CD4-positive, CD25-positive, alpha-beta regulatory T cell (primary cell): Measurements from ENCODE around the gene B9D2. TPM values are rescaled to one million over a fixed set of nuclear protein-coding genes. Genes with fewer than 3 reads are reported as not detected.
"Not testable (repeated sequence)": the region's sequence is repeated elsewhere in the genome, so short reads cannot be mapped to it uniquely, and the experiment has no call there.

Experiments
- ATAC-seq, 2 donors: fragments of 150-1000 bp; cut with Tn5 transposase; one replicate each; pipeline ENCODE4 v1.10.0; 2021; ENCODE audit warnings: low read depth in 2 of 2, moderate number of reproducible peaks in 2 of 2, moderate library complexity in 1 of 2
- DNase-seq, 3 donors: peaks; one replicate each; pipeline versions ENCODE4 v3.0.0 to v3.0.0-alpha.2; 2012 to 2022; ENCODE audit warnings: mixed read lengths in 1 of 3
- H3K27ac ChIP-seq: one replicate; pipeline ENCODE4 v1.7.0; 2013; ENCODE audit warnings: mild to moderate bottlenecking, low read length; ENCODE audit not compliant: insufficient read depth, poor library complexity, severe bottlenecking
- H3K27me3 ChIP-seq: one replicate; pipeline ENCODE4 v1.7.0; 2013; ENCODE audit warnings: low read length; ENCODE audit not compliant: control insufficient read depth, insufficient read depth
- H3K36me3 ChIP-seq: one replicate; pipeline ENCODE4 v1.7.0; 2013; ENCODE audit warnings: mild to moderate bottlenecking, low read length, moderate library complexity; ENCODE audit not compliant: control insufficient read depth, insufficient read depth
- H3K4me1 ChIP-seq: 2 replicates; pipeline ENCODE4 v1.7.0; 2013; ENCODE audit warnings: mild to moderate bottlenecking, low read length; ENCODE audit not compliant: insufficient read depth, control insufficient read depth, poor library complexity, severe bottlenecking
- H3K4me3 ChIP-seq: one replicate; pipeline ENCODE4 v1.7.0; 2013; ENCODE audit warnings: low read depth, mild to moderate bottlenecking, low read length, moderate library complexity
- H3K9me3 ChIP-seq, 2 experiments: 1 replicate in 1 of 2; 2 replicates in 1 of 2; pipeline ENCODE4 v1.7.0; 2013; ENCODE audit warnings: low read length in 2 of 2, mild to moderate bottlenecking in 1 of 2, moderate library complexity in 1 of 2; ENCODE audit not compliant: control insufficient read depth in 2 of 2
- H3K27ac Mint-ChIP-seq, 3 donors: one replicate each; pipeline ENCODE4 v1.8.0; 2020 to 2022; ENCODE audit warnings: mild to moderate bottlenecking in 3 of 3, mixed read lengths in 3 of 3, moderate library complexity in 2 of 3
- H3K27me3 Mint-ChIP-seq: one replicate; pipeline ENCODE4 v1.8.0; 2022; ENCODE audit warnings: mild to moderate bottlenecking, mixed read lengths
- H3K36me3 Mint-ChIP-seq: one replicate; pipeline ENCODE4 v1.8.0; 2020; ENCODE audit warnings: mixed read lengths
- H3K4me1 Mint-ChIP-seq, 4 donors: one replicate each; pipeline ENCODE4 v1.8.0; 2020 to 2022; ENCODE audit warnings: mixed read lengths in 4 of 4, mild to moderate bottlenecking in 1 of 4
- H3K4me3 Mint-ChIP-seq, 4 donors: one replicate each; pipeline ENCODE4 v1.8.0; 2020 to 2022; ENCODE audit warnings: mild to moderate bottlenecking in 4 of 4, mixed read lengths in 4 of 4, moderate library complexity in 3 of 4
- H3K9me3 Mint-ChIP-seq, 7 donors: one replicate each; pipeline ENCODE4 v1.8.0; 2020 to 2022; ENCODE audit warnings: mixed read lengths in 7 of 7, mild to moderate bottlenecking in 3 of 7, moderate library complexity in 2 of 7
- polyA plus RNA-seq, 4 donors: library from polyadenylated mRNA; unstranded; fragments of 300-500 nt; fragmentation: Illumina TruSeq; gene quantifications; one replicate each; pipeline ENCODE4 v1.2.3, GENCODE V29; 2021
- total RNA-seq: library from RNA; stranded (reverse); gene quantifications from one replicate; pipeline ENCODE4 v1.2.3, GENCODE V29; 2022

Gene B9D2, protein sequence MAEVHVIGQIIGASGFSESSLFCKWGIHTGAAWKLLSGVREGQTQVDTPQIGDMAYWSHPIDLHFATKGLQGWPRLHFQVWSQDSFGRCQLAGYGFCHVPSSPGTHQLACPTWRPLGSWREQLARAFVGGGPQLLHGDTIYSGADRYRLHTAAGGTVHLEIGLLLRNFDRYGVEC
- 22.3 TPM for total RNA-seq
- 10 to 100 TPM; 23.9 to 28.4 (median 24.3) TPM for polyA plus RNA-seq

GRCh38 chr19:41363753-41364523 is at the start of gene B9D2:
B9D2 (minus strand) TSS chr19:41364149; CDS start chr19:41363519, 630 bp downstream.
- H3K4me3 ChIP-seq: peak within 1 kb of the TSS; percentile 97
- Mint-ChIP-seq H3K4me3 (peak within 1 kb of the TSS; percentile 93 to 98 (median 95)), H3K27ac (peak within 1 kb of the TSS; percentile 100), H3K4me1 (peaks cover 0 to 46% (median 18%) of the 10 kb centered on the region in 4 donors), H3K27me3 (no peaks in the 10 kb centered on the region), H3K9me3 (no peaks in the 10 kb centered on the region), H3K36me3 (no peaks in the 10 kb centered on the region)
- no peaks in the 10 kb centered on the region for H3K36me3 ChIP-seq
- H3K4me1 ChIP-seq: peaks cover 20% of the 10 kb centered on the region
- no peaks in the 10 kb centered on the region for H3K27me3 ChIP-seq
- no peaks in the 10 kb centered on the region for H3K9me3 ChIP-seq
- ATAC-seq (peak; percentile 97), DNase-seq (peak; percentile 97 to 99 (median 99))
- H3K27ac ChIP-seq: peak within 1 kb of the TSS; percentile 100

- H3K36me3 Mint-ChIP-seq: peaks cover 21% of the 10 kb centered on the region
- H3K9me3 ChIP-seq: no peaks in the 10 kb centered on the region
- ATAC-seq (no peak), DNase-seq (no peak)
- H3K27me3 Mint-ChIP-seq: no peaks in the 10 kb centered on the region
- peaks cover 0 to 9% (median 6%) of the 10 kb centered on the region in 4 donors for H3K4me1 Mint-ChIP-seq
- H3K4me3 Mint-ChIP-seq: no peak overlapping the region
- no peaks in the 10 kb centered on the region for H3K4me1 ChIP-seq
- H3K36me3 ChIP-seq: peaks cover 39% of the 10 kb centered on the region
- H3K27me3 ChIP-seq: no peaks in the 10 kb centered on the region
- no peak overlapping the region for H3K27ac Mint-ChIP-seq
- H3K27ac ChIP-seq: no peak overlapping the region
- H3K4me3 ChIP-seq: no peak overlapping the region
- H3K9me3 Mint-ChIP-seq: no peaks in the 10 kb centered on the region
These were observed 49.0 kb upstream of the B9D2 start for GRCh38 chr19:41412953-41413352.

DNA sequence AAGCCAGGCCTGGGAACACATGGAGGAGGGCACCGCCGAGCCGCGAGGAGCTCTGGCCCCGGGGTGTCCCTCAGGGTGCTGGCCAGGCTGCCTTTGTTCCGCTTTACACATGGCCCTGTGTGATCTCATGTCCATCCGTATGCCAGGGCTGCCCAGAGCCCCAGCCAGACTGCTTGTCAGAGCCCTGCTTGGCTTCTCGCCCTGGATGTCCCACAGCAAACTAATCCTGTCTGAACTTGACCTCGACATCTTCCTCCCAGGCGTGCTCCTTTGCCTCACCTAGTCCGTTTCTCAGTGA is 48.0 kb upstream of the B9D2 start:
- Mint-ChIP-seq H3K4me3 (peak overlapping the region in 1 of 4 donors; percentile 28), H3K9me3 (no peaks in the 10 kb centered on the region), H3K4me1 (peaks cover 3 to 13% (median 7%) of the 10 kb centered on the region in 4 donors), H3K36me3 (peaks cover 28% of the 10 kb centered on the region), H3K27me3 (no peaks in the 10 kb centered on the region), H3K27ac (no peak overlapping the region)
- Histone ChIP-seq H3K4me3 (no peak overlapping the region), H3K36me3 (peaks cover 37% of the 10 kb centered on the region), H3K4me1 (no peaks in the 10 kb centered on the region), H3K27me3 (no peaks in the 10 kb centered on the region), H3K9me3 (no peaks in the 10 kb centered on the region), H3K27ac (no peak overlapping the region)
- DNase-seq (no peak), ATAC-seq (no peak)

DNA sequence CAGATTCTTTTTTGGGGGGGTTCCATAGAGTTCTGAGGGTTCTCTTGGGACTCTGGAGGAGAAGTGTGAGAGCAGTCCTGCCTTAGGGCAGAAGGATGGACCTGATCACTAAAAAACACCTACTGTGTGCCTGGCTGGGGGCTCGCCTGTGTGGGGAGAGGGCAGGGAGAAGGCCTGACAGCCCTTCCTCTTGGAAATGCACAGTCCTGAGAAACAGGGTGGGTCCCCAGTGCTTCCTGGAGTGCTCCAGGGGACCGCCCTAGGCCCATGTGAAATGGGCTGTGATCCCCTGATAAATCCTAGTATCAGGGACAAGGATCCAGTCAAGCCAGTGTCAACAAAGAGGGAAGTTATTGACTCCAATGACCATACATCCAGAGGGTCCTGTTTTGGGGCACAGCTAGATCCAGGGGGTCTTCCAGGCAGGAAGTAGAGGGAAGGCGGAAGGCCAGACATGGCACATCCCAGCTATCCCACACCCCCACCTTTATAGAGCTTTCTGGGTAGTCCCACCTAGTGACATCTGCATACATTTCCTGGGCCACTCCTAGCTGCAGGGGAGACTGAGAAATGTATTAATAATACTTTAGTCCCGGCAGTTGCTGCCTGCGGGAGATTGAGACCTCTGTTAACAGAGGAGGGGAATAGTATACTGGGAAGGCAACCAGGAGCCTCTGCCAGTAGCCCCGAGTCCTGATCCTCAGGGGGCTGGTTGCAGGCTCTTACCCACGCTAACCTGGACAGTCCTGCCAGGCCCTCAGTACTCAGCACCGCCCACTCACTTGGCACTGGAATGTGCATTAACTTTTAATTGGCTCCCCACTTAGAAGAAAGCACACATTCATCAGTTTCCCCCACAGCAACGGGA is 47.4 kb upstream of the B9D2 start:
- H3K27ac ChIP-seq: no peak overlapping the region
- H3K9me3 ChIP-seq: no peaks in the 10 kb centered on the region
- H3K27me3 ChIP-seq: no peaks in the 10 kb centered on the region
- Mint-ChIP-seq H3K4me3 (no peak overlapping the region), H3K4me1 (peaks cover 5 to 13% (median 7%) of the 10 kb centered on the region in 4 donors), H3K27ac (no peak overlapping the region), H3K36me3 (peaks cover 28% of the 10 kb centered on the region), H3K9me3 (no peaks in the 10 kb centered on the region), H3K27me3 (no peaks in the 10 kb centered on the region)
- no peaks in the 10 kb centered on the region for H3K4me1 ChIP-seq
- ATAC-seq (no peak), DNase-seq (no peak)
- peaks cover 35% of the 10 kb centered on the region for H3K36me3 ChIP-seq
- H3K4me3 ChIP-seq: no peak overlapping the region

DNA sequence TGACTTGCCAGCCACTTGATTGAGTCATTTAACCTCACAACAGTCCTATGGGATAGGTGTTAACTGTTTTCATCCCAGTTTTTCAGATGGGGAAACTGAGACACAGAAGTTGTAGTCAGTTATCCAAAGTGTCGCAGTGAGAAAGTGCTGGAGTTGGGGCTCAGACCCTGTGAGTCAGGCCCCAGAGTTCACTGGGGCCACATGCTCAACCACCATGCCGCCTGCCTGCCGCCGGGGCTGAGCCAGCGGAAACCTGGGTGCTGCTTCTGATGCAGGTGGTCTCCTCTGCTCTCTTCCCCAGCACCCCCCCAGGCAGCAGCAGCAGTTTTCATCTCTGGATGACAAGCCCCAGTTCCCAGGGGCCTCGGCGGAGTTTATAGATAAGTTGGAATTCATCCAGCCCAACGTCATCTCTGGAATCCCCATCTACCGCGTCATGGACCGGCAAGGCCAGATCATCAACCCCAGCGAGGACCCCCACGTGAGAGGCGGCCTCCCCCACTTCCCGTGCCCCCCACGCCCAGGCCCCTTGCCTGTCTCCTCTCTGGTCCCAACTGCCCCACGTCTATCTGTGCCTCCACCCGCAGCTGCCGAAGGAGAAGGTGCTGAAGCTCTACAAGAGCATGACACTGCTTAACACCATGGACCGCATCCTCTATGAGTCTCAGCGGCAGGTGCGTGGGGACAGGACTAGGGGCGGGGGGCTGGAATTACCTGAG is 46.5 kb upstream of the B9D2 start:
- Histone ChIP-seq H3K36me3 (peaks cover 31% of the 10 kb centered on the region), H3K9me3 (no peaks in the 10 kb centered on the region), H3K27me3 (no peaks in the 10 kb centered on the region), H3K4me3 (no peak overlapping the region), H3K27ac (no peak overlapping the region), H3K4me1 (no peaks in the 10 kb centered on the region)
- no peak overlapping the region for H3K27ac Mint-ChIP-seq
- H3K4me3 Mint-ChIP-seq: no peak overlapping the region
- H3K4me1 Mint-ChIP-seq: peaks cover 5 to 13% (median 7%) of the 10 kb centered on the region in 4 donors
- no peak for DNase-seq
- ATAC-seq: no peak
- H3K27me3 Mint-ChIP-seq: no peaks in the 10 kb centered on the region
- H3K36me3 Mint-ChIP-seq: peaks cover 25% of the 10 kb centered on the region
- H3K9me3 Mint-ChIP-seq: no peaks in the 10 kb centered on the region

- Mint-ChIP-seq H3K27ac (no peak overlapping the region), H3K36me3 (peaks cover 22% of the 10 kb centered on the region), H3K9me3 (no peaks in the 10 kb centered on the region), H3K4me3 (peak overlapping the region in 1 of 4 donors; percentile 7), H3K4me1 (peaks cover 5 to 13% (median 9%) of the 10 kb centered on the region in 4 donors), H3K27me3 (no peaks in the 10 kb centered on the region)
- no peaks in the 10 kb centered on the region for H3K4me1 ChIP-seq
- ATAC-seq (no peak), DNase-seq (no peak)
- H3K27me3 ChIP-seq: no peaks in the 10 kb centered on the region
- no peak overlapping the region for H3K4me3 ChIP-seq
- no peaks in the 10 kb centered on the region for H3K9me3 ChIP-seq
- peaks cover 21% of the 10 kb centered on the region for H3K36me3 ChIP-seq
- H3K27ac ChIP-seq: no peak overlapping the region
These were observed 45.3 kb upstream of the B9D2 start for GRCh38 chr19:41409288-41409687.

- not testable (repeated sequence) for H3K4me1 ChIP-seq, H3K27me3 Mint-ChIP-seq, ATAC-seq, DNase-seq, H3K9me3 ChIP-seq, H3K4me3 ChIP-seq, H3K27ac ChIP-seq, H3K27ac Mint-ChIP-seq, H3K9me3 Mint-ChIP-seq, H3K27me3 ChIP-seq
- peaks cover 18% of the 10 kb centered on the region for H3K36me3 Mint-ChIP-seq
- H3K36me3 ChIP-seq: peaks cover 18% of the 10 kb centered on the region
- peak overlapping the region in 1 of 4 donors; percentile 7 for H3K4me3 Mint-ChIP-seq
- H3K4me1 Mint-ChIP-seq: peaks cover 5 to 13% (median 9%) of the 10 kb centered on the region in 4 donors
These were observed 44.9 kb upstream of the B9D2 start for GRCh38 chr19:41408846-41409245.
